ENCODE results near the gene TMPRSS13. TPM values are rescaled to one million over a fixed set of nuclear protein-coding genes. Genes with fewer than 3 reads are reported as not detected.

The TMPRSS13 gene
- total RNA-seq, 1 experiment from 2014 or later: not detected

DNA sequence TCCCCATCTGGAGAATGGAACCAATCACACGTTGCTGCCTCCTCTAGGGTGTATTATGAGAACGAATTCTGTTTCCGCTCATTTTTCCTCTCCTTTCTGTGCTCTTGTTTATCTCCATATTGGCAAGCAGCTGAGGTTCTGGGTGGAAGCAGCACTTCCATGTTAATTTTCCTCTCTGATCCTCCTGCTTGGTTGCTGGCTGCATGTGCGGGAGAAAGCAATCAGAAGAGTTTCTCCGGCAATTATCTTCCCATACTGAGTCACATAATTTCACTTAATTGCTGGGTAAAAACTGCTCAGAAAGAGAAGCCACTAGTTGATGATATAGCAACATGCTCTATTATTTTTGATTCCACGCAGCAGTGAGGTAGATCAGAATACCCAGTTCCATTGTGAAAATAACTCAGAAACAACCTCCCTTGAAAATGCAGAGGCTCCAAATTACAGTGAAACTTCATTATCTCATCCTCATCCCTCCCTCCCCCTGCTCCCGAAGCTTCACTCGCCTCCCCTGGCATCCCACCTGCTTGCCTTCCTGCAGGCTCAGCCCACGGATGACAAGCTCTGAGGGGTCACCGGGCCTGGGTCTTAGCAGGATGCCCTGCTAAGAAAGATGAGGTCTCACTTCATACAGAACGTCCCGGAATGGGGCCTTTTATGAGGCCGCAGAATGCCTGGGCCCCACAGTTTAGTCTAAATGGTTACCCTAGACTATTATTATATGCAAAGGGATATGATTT is 73.1 kb downstream of the TMPRSS13 start:
- DNase-seq (ENCODE audit: low read depth): no peak

DNA sequence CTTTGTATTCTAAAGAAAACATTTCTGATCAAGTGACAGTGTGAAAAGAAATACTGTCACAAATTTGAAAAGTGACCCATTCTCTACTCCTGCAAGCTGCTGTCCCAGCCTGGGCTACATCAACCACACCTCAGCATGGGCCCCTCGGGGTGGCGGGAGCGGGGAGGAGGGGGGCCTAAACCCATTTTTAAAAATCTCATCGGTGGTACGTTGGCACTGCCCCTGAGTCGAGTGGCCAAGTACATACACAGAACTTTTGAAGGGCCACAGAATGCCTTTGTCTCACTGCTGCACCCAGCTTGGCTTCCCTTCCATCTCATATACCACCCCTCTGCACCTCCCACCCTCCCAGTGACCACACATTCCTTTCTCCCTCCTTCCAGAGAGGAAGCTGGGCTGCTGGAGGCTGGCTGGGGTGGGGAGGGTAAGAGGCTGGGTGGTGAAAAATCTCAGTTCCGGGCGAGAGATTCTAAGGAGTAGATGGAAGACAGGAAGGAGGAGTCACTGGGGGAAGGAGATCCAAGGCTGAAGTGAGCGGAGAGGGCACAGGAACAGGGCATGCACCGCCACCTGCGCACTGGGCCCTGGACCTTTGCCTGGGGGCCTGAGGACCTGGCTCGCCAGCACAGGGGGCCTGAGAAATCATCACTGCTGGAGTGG is 73.9 kb downstream of the TMPRSS13 start:
- DNase-seq (ENCODE audit: low read depth): no peak

DNA sequence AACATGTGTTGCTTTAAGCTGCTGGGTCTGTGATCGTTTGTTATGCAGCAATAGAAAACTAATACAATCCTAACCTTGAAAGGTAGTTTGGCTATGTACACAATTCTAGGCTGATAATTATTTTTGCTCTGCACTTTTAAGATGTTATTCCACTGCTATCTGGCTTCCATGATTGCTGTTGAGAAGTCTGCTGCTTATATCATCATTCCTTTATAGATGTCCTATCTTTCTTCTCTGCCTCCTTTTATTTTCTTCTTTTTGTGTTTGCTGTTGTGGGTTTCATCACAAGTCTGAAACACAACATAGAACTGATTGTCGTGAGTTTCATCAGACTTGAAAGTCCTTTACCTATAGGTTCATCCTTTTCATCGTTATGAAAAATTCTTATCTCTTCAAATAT is 76.9 kb downstream of the TMPRSS13 start:
- no peak for DNase-seq (ENCODE audit: low read depth)

DNA sequence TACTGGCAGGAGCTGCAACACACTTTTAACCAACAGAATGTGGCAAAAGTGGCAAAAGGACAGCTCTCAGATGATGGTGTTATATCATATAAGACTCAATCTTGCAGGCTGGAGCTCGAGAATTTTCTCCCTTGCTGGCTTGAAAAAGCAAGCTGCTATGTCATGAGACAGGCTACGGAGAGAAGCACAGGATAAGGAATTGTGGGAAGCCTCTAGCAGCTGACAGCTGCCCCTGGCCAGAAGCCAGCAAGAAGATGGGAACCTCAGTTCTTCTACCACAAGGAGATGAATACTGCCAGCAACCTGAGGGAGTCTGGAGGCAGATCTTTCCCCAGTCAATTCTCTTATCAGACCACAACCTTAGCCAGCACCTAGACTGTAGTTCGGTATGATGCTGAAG is 77.3 kb downstream of the TMPRSS13 start:
- DNase-seq (ENCODE audit: low read depth): no peak

DNA sequence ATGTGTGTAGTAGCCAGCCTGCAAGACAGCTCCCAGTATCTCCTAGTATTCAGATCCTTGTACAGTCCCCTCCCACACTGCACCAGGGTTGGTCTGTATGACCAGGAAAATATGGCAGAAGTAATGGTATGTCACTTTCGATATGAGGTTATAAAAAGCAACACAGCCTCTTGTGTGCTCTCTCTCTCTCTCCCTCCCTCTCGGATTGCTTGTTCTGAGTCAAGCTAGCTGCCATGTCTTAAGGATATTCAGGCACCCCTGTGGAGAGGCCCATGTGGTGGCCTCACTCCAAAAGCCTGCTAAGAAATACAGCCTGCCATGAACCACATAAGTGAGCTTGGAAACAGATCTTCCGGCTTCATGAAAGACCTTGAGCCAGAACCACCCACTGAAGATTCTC is 78.1 kb downstream of the TMPRSS13 start:
- no peak for DNase-seq (ENCODE audit: low read depth)

Other genes with a start within 250 kb of the TMPRSS13 start
- not detected in 2 replicates for gene DSCAML1, start 132.2 kb downstream of the TMPRSS13 start, total RNA-seq (2014; rRNA removed; shearing (Covaris generic))
- gene FXYD2, start 104.7 kb downstream of the TMPRSS13 start, total RNA-seq (2014; rRNA removed; shearing (Covaris generic)): not detected in 2 replicates
- 0.12 and 0.86 TPM in 2 replicates for gene FXYD6, start 52.7 kb downstream of the TMPRSS13 start, total RNA-seq (2014; rRNA removed; shearing (Covaris generic))
- 0.07 TPM in 1 of 2 replicates, not detected in the other for gene IL10RA, start 57.0 kb upstream of the TMPRSS13 start, total RNA-seq (2014; rRNA removed; shearing (Covaris generic))
- not detected in 2 replicates for gene TMPRSS4, start 147.7 kb upstream of the TMPRSS13 start, total RNA-seq (2014; rRNA removed; shearing (Covaris generic))
- gene SMIM35, start 157.6 kb upstream of the TMPRSS13 start, total RNA-seq (2014; rRNA removed; shearing (Covaris generic)): not detected in 2 replicates
- gene SCN4B, start 223.4 kb upstream of the TMPRSS13 start, total RNA-seq (2014; rRNA removed; shearing (Covaris generic)): 17.2 and 26.1 TPM in 2 replicates
- gene SCN2B, start 247.2 kb upstream of the TMPRSS13 start, total RNA-seq (2014; rRNA removed; shearing (Covaris generic)): 0.05 and 0.32 TPM in 2 replicates

Data from M059J (cell line).